ENCODE measurements around the gene ADAMTS12.

DNA sequence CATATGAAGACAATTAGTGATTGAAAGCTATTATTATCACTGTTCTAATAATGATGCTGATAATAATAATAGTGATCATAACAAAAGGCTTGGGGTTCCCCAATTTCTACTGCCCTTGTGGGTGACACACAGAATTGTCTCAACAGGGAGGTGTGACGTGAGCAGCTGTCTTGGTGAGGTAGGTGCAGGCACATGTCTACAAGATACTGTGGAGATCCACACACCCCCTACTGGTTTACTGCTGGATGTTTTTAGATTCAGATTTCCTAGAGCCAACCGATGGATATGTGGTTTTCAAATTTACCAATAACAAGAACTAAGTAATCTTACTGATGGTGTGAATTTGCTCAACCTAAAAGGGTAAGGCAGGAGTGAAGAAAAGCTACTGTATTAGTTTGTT, 312.0 kb downstream of the ADAMTS12 start:
- TF ChIP-seq POLR2AphosphoS5 (IDR thresholded peaks at IDR 0.05; ENCODE audit: low read depth, low read length) (no peak), TAF1 (IDR thresholded peaks at IDR 0.05; ENCODE audit: borderline replicate concordance, insufficient read depth, low read length) (no peak), SIN3A (IDR thresholded peaks at IDR 0.05; ENCODE audit: borderline replicate concordance, insufficient read depth, low read length) (no peak), FOXP2 (optimal IDR thresholded peaks at IDR 0.05; ENCODE audit: borderline replicate concordance, extremely low read depth, extremely low read length, insufficient read depth) (no peak)
- TF ChIP-seq, protein P1, sequence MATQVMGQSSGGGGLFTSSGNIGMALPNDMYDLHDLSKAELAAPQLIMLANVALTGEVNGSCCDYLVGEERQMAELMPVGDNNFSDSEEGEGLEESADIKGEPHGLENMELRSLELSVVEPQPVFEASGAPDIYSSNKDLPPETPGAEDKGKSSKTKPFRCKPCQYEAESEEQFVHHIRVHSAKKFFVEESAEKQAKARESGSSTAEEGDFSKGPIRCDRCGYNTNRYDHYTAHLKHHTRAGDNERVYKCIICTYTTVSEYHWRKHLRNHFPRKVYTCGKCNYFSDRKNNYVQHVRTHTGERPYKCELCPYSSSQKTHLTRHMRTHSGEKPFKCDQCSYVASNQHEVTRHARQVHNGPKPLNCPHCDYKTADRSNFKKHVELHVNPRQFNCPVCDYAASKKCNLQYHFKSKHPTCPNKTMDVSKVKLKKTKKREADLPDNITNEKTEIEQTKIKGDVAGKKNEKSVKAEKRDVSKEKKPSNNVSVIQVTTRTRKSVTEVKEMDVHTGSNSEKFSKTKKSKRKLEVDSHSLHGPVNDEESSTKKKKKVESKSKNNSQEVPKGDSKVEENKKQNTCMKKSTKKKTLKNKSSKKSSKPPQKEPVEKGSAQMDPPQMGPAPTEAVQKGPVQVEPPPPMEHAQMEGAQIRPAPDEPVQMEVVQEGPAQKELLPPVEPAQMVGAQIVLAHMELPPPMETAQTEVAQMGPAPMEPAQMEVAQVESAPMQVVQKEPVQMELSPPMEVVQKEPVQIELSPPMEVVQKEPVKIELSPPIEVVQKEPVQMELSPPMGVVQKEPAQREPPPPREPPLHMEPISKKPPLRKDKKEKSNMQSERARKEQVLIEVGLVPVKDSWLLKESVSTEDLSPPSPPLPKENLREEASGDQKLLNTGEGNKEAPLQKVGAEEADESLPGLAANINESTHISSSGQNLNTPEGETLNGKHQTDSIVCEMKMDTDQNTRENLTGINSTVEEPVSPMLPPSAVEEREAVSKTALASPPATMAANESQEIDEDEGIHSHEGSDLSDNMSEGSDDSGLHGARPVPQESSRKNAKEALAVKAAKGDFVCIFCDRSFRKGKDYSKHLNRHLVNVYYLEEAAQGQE (IDR thresholded peaks at IDR 0.05; ENCODE audit: insufficient read depth in 1 of 2, low read depth in 2 of 2, low read length in 2 of 2), result no peak

Data from PFSK-1 (cell line).